ENCODE results near the gene RPL29. TPM values are rescaled to one million over a fixed set of nuclear protein-coding genes. Genes with fewer than 3 reads are reported as not detected.

Gene RPL29
- total RNA-seq, 1 experiment from 2014 or later: 995 TPM

DNA sequence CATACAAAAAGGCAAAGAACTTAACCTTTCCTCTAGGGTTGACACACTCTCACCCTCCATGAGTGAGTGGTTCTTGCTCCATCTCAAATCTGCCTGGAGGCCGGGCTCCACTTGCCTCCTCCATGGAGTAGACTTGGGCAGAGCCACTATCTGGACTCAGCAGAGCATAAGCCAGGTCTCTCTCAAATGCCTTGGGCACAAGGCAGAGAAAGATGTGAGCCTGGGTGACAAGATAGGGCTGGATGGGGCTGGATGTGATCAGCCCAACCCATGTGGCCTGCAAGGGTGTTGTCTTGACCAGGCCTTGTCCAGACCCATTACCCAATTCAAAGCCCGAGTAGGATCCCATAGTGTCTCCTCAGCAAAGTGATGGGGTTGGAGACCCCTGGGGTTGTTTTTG, 4.2 kb upstream of the RPL29 start:
- Mint-ChIP-seq H3K36me3 (ENCODE audit: insufficient read depth, unreplicated experiment) (peaks cover 12% of the 10 kb centered on the region), H3K27me3 (ENCODE audit: insufficient read depth, unreplicated experiment) (no peaks in the 10 kb centered on the region), H3K27ac (ENCODE audit: unreplicated experiment) (peak overlapping the region; percentile 31), H3K4me3 (ENCODE audit: unreplicated experiment) (no peak overlapping the region), H3K4me1 (ENCODE audit: low read depth, unreplicated experiment) (peaks cover 9% of the 10 kb centered on the region), H3K9me3 (ENCODE audit: unreplicated experiment) (no peaks in the 10 kb centered on the region)
- no peak overlapping the region for H3K4me3 ChIP-seq (ENCODE audit: low read depth, low read length)
- H3K27me3 ChIP-seq (replicated peaks; ENCODE audit: control insufficient read depth, insufficient read depth, low read length): no peaks in the 10 kb centered on the region
- intact Hi-C loops (cut with micrococcal nuclease; ENCODE audit: unreplicated experiment): loop anchor here (2.0 kb wide), 1 partner anchor 25 kb away; the partner anchor contains the start of genes ABHD14A and ABHD14B
- no peak for DNase-seq
- BruUV-seq (replicated peaks): no TSS peak
- H3K36me3 ChIP-seq (ENCODE audit: control insufficient read depth, insufficient read depth, low read length): no peaks in the 10 kb centered on the region
- H3K4me1 ChIP-seq: peaks cover 8% of the 10 kb centered on the region
- POLR2A ChIA-PET: no interaction called here
- TF ChIP-seq, protein P1, sequence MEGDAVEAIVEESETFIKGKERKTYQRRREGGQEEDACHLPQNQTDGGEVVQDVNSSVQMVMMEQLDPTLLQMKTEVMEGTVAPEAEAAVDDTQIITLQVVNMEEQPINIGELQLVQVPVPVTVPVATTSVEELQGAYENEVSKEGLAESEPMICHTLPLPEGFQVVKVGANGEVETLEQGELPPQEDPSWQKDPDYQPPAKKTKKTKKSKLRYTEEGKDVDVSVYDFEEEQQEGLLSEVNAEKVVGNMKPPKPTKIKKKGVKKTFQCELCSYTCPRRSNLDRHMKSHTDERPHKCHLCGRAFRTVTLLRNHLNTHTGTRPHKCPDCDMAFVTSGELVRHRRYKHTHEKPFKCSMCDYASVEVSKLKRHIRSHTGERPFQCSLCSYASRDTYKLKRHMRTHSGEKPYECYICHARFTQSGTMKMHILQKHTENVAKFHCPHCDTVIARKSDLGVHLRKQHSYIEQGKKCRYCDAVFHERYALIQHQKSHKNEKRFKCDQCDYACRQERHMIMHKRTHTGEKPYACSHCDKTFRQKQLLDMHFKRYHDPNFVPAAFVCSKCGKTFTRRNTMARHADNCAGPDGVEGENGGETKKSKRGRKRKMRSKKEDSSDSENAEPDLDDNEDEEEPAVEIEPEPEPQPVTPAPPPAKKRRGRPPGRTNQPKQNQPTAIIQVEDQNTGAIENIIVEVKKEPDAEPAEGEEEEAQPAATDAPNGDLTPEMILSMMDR (IDR thresholded peaks at IDR 0.05; ENCODE audit: insufficient read depth in 1 of 2, low read depth in 1 of 2, low read length in 1 of 2, severe bottlenecking in 1 of 2, unreplicated experiment in 1 of 2): no peak
- CTCF ChIA-PET: no interaction called here
- H3K9me3 ChIP-seq: no peaks in the 10 kb centered on the region

DNA sequence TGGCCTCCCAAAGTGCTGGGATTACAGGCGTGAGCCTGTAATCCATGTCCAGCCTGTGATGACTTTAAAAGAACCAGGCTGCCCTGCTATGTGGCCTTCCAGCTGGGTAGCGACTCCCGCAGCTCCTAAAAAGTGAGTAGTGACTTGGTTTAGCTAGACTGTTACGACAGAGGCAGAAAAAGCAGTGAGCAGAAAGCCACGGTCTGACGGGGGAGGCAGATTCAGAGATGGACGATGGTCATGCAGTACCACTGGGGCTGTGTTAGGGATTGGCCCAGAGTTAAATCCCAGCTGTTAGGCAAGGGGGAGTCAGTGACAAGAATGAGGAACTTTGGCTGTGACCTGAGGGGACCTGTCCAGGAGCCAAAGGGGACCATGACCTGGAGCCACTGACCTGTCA, 3.1 kb upstream of the RPL29 start:
- peaks cover 9% of the 10 kb centered on the region for H3K4me1 Mint-ChIP-seq (ENCODE audit: low read depth, unreplicated experiment)
- ChIA-PET POLR2A (no interaction called here), CTCF (interaction anchor here (0.6 to 1.4 kb wide), 4 partner anchors 16 to 499 kb away, joined by 3 to 5 read pairs (median 4); partner anchors contain the start of genes ACY1 and DCAF1)
- no peaks in the 10 kb centered on the region for H3K9me3 Mint-ChIP-seq (ENCODE audit: unreplicated experiment)
- no peak overlapping the region for H3K27ac Mint-ChIP-seq (ENCODE audit: unreplicated experiment)
- intact Hi-C loops (cut with micrococcal nuclease; ENCODE audit: unreplicated experiment): loop anchor here (2.0 kb wide), 1 partner anchor 24 kb away; the partner anchor contains the start of genes ABHD14A and ABHD14B
- DNase-seq: no peak
- Histone ChIP-seq H3K27me3 (replicated peaks; ENCODE audit: control insufficient read depth, insufficient read depth, low read length) (no peaks in the 10 kb centered on the region), H3K4me3 (ENCODE audit: low read depth, low read length) (no peak overlapping the region), H3K36me3 (ENCODE audit: control insufficient read depth, insufficient read depth, low read length) (peaks cover 8% of the 10 kb centered on the region), H3K9me3 (no peaks in the 10 kb centered on the region), H3K4me1 (peaks cover 18% of the 10 kb centered on the region)
- H3K36me3 Mint-ChIP-seq (ENCODE audit: insufficient read depth, unreplicated experiment): peaks cover 22% of the 10 kb centered on the region
- no TSS peak for BruUV-seq (replicated peaks)
- no peaks in the 10 kb centered on the region for H3K27me3 Mint-ChIP-seq (ENCODE audit: insufficient read depth, unreplicated experiment)
- TF ChIP-seq, protein P1 (IDR thresholded peaks at IDR 0.05; ENCODE audit: insufficient read depth in 1 of 2, low read depth in 1 of 2, low read length in 1 of 2, severe bottlenecking in 1 of 2, unreplicated experiment in 1 of 2): no peak
- no peak overlapping the region for H3K4me3 Mint-ChIP-seq (ENCODE audit: unreplicated experiment)

DNA sequence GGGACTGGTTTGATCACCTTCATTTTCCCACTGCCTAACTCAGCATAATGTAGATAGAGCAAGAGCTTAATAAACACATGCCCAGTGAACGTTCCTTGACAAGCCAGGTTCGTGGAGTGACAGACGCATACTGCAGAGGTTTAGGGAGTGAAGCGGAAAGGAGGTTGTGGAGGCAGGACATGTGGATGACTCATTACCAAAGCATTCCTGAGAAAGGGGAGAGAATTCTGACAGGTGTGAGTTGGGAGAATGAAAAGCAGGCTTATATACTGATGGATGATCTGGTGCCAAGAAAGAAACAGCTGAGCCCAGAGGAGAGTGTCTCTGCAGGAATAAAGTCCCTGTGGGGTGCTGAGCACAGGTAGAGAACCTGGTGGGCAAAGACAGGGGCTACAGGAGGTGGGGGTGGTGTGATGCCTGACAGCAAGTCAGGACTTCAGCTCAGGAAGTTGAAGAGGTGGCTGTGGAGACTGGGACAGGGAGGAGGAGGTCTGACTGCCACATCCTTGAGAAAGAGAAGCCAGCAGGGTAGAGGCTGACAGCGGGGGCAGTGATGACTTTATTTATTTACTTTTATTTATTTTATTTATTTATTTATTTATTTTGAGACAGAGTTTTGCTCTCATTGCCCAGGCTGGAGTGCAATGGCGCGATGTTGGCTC, 2.4 kb upstream of the RPL29 start:
- BruUV-seq (replicated peaks): no TSS peak
- H3K4me1 ChIP-seq: peaks cover 18% of the 10 kb centered on the region
- ChIA-PET POLR2A (no interaction called here), CTCF (interaction anchor here (0.7 to 1.4 kb wide), 4 partner anchors 15 to 58 kb away, joined by 3 to 5 read pairs (median 4); partner anchors contain the start of genes ACY1 and RRP9)
- H3K9me3 ChIP-seq: no peaks in the 10 kb centered on the region
- no peak overlapping the region for H3K4me3 ChIP-seq (ENCODE audit: low read depth, low read length)
- TF ChIP-seq, protein P1 (IDR thresholded peaks at IDR 0.05; ENCODE audit: insufficient read depth in 1 of 2, low read depth in 1 of 2, low read length in 1 of 2, severe bottlenecking in 1 of 2, unreplicated experiment in 1 of 2): no peak
- H3K27me3 ChIP-seq (replicated peaks; ENCODE audit: control insufficient read depth, insufficient read depth, low read length): no peaks in the 10 kb centered on the region
- Mint-ChIP-seq H3K27me3 (ENCODE audit: insufficient read depth, unreplicated experiment) (no peaks in the 10 kb centered on the region), H3K36me3 (ENCODE audit: insufficient read depth, unreplicated experiment) (peaks cover 29% of the 10 kb centered on the region), H3K27ac (ENCODE audit: unreplicated experiment) (peak overlapping the region; percentile 45), H3K4me3 (ENCODE audit: unreplicated experiment) (peak overlapping the region; percentile 38), H3K9me3 (ENCODE audit: unreplicated experiment) (no peaks in the 10 kb centered on the region), H3K4me1 (ENCODE audit: low read depth, unreplicated experiment) (peaks cover 9% of the 10 kb centered on the region)
- intact Hi-C loops (cut with micrococcal nuclease; ENCODE audit: unreplicated experiment): loop anchor here (2.0 kb wide), 2 partner anchors 23 to 55 kb away; partner anchors contain the start of genes ABHD14A, ABHD14B and PARP3
- H3K36me3 ChIP-seq (ENCODE audit: control insufficient read depth, insufficient read depth, low read length): peaks cover 8% of the 10 kb centered on the region
- DNase-seq: peak; percentile 58 to 65
